Left ventricle myocardium inferior (tissue), 1 donor: Measurements from ENCODE around the gene VSIG10L2. TPM values are rescaled to one million over a fixed set of nuclear protein-coding genes. Genes with fewer than 3 reads are reported as not detected.

Source experiments
- DNase-seq: peaks from one replicate; pipeline ENCODE4 v3.0.0-alpha.2; 2020
- H3K27ac ChIP-seq: fragments of 200-600 bp; replicated peaks from 2 replicates; pipeline ENCODE4 v1.8.0; 2021
- H3K27me3 ChIP-seq: fragments of 200-600 bp; 2 replicates; pipeline ENCODE4 v1.8.0; 2021; ENCODE audit warnings: low read depth
- H3K36me3 ChIP-seq: fragments of 200-600 bp; 2 replicates; pipeline ENCODE4 v1.8.0; 2021
- H3K4me1 ChIP-seq: fragments of 200-600 bp; 2 replicates; pipeline ENCODE4 v1.8.0; 2021
- H3K4me3 ChIP-seq: fragments of 200-600 bp; 2 replicates; pipeline ENCODE4 v1.8.0; 2021; ENCODE audit warnings: mild to moderate bottlenecking, moderate library complexity
- H3K9me3 ChIP-seq: fragments of 200-600 bp; replicated peaks from 2 replicates; pipeline ENCODE4 v1.8.0; 2021
- intact Hi-C: fragments of 100-400 bp; cut with micrococcal nuclease; formaldehyde crosslinking; loops from one replicate; pipeline ENCODE4 v1.11.0; 2022
- total RNA-seq: library from RNA; stranded (reverse); fragmentation: NEBNext Ultra II Directional; extraction: Animal tissue kit (Norgen Biotek cat#: 25700); gene quantifications from one replicate; pipeline ENCODE4 v1.2.1, GENCODE V29; 2021
- TF ChIP-seq, protein P1 (sequence below): fragments of 200-600 bp; IDR thresholded peaks from 2 replicates; pipeline ENCODE4 v1.8.0; 2021; ENCODE audit warnings: antibody characterized with exemption, mild to moderate bottlenecking, borderline replicate concordance
- donor health status: DM: no; HTN: yes; CAD: no; lungs with severe emphysema.

The VSIG10L2 gene
- total RNA-seq, 1 donor from 2014 or later: 0.08 TPM

DNA sequence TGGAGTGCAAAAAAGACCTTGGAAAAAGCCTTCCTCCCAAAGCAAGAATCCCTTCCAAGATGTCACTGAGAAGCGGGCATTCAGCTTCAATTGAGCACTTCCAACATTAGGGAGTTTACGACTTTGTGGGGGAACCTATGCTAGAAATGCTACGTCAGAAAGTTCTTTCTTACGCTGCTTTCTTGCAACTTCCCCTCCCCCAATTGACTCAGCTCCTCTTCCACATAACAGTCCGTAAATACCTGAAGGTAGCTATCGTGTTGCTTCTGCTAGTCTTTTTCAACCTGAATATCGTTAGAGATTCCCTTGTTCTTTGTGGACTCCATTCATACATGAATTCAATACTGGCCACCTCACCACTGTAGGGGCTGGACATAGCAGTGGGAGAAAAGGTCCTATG, 47.0 kb downstream of the VSIG10L2 start:
- intact Hi-C loops: no loop called here
- H3K9me3 ChIP-seq: no peaks in the 10 kb centered on the region
- H3K27me3 ChIP-seq: no peaks in the 10 kb centered on the region
- H3K4me1 ChIP-seq: peaks cover 11% of the 10 kb centered on the region
- H3K27ac ChIP-seq: no peak overlapping the region
- H3K4me3 ChIP-seq: no peak overlapping the region
- H3K36me3 ChIP-seq: peaks cover 33% of the 10 kb centered on the region
- no peak for DNase-seq
- TF ChIP-seq, protein P1, sequence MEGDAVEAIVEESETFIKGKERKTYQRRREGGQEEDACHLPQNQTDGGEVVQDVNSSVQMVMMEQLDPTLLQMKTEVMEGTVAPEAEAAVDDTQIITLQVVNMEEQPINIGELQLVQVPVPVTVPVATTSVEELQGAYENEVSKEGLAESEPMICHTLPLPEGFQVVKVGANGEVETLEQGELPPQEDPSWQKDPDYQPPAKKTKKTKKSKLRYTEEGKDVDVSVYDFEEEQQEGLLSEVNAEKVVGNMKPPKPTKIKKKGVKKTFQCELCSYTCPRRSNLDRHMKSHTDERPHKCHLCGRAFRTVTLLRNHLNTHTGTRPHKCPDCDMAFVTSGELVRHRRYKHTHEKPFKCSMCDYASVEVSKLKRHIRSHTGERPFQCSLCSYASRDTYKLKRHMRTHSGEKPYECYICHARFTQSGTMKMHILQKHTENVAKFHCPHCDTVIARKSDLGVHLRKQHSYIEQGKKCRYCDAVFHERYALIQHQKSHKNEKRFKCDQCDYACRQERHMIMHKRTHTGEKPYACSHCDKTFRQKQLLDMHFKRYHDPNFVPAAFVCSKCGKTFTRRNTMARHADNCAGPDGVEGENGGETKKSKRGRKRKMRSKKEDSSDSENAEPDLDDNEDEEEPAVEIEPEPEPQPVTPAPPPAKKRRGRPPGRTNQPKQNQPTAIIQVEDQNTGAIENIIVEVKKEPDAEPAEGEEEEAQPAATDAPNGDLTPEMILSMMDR: no peak

DNA sequence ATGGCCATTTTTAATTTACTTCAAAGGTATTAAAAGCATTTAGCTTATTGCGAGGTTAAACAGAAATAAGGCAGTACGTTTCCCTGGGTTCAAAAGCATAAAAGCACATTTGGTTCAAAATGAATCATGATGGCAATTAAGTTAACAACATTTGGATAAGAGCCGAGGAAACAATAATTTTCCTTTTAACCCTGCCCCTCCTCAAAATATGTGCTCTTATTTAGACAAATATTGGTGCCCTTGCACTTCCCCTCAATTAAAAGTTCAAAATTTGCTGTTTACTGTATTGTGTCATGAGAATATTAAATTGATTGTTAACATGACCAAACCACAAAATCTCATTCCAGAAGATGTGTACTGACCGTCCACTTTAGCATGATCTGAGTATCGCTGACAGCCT, 48.7 kb downstream of the VSIG10L2 start:
- intact Hi-C loops: no loop called here

DNA sequence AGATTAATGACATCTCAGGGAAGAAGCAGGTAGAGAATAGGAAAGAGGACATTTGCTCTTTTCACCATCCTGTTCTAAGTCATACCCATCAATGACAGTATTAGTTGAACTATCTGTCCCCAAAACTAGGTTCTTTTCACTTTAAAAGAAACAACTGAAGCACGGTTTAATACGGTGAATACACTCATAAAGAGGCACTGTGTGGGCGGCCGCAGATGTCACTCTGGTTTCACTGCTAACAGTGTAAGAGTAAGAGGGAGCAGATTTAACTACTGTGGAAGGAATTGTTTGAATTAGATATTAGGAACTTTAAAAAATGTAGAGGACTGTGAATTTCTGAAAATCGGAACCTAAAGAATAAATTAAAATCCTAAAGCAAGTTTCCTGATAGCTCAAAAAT, 49.5 kb downstream of the VSIG10L2 start:
- no peaks in the 10 kb centered on the region for H3K9me3 ChIP-seq
- no peak overlapping the region for H3K4me3 ChIP-seq
- no peak overlapping the region for H3K27ac ChIP-seq
- peaks cover 7% of the 10 kb centered on the region for H3K4me1 ChIP-seq
- no peaks in the 10 kb centered on the region for H3K27me3 ChIP-seq
- intact Hi-C loops: no loop called here
- no peak for DNase-seq
- TF ChIP-seq, protein P1: no peak
- H3K36me3 ChIP-seq: peaks cover 36% of the 10 kb centered on the region

More for the DNA sequence above, 48.7 kb downstream of the VSIG10L2 start:
- peaks cover 11% of the 10 kb centered on the region for H3K4me1 ChIP-seq
- H3K27ac ChIP-seq: no peak overlapping the region
- TF ChIP-seq, protein P1: no peak
- H3K9me3 ChIP-seq: no peaks in the 10 kb centered on the region
- peaks cover 36% of the 10 kb centered on the region for H3K36me3 ChIP-seq
- no peak for DNase-seq
- H3K4me3 ChIP-seq: no peak overlapping the region
- H3K27me3 ChIP-seq: no peaks in the 10 kb centered on the region

DNA sequence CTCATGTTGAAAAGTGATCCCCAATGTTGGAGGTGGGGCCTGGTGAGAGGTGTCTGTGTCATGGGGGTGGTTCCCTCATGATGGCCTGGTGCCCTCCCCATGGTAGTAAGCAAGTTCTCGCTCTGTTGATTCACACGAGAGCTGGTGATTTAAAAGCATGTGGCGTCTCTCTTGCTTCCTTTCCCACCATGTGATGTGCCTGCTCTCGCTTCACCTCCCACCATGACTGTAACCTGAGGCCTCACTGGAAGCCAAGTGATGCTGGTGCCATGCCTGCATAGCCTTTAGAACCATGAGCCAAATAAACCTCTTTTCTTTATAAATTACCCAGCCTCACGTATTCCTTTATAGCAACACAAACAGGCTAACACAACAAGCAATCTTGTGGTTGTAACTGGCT, 52.4 kb downstream of the VSIG10L2 start:
- TF ChIP-seq, protein P1: no peak
- intact Hi-C loops: no loop called here
- no peak for DNase-seq
- Histone ChIP-seq H3K36me3 (peaks cover 36% of the 10 kb centered on the region), H3K27ac (no peak overlapping the region), H3K27me3 (no peaks in the 10 kb centered on the region), H3K9me3 (no peaks in the 10 kb centered on the region), H3K4me1 (no peaks in the 10 kb centered on the region), H3K4me3 (no peak overlapping the region)

DNA sequence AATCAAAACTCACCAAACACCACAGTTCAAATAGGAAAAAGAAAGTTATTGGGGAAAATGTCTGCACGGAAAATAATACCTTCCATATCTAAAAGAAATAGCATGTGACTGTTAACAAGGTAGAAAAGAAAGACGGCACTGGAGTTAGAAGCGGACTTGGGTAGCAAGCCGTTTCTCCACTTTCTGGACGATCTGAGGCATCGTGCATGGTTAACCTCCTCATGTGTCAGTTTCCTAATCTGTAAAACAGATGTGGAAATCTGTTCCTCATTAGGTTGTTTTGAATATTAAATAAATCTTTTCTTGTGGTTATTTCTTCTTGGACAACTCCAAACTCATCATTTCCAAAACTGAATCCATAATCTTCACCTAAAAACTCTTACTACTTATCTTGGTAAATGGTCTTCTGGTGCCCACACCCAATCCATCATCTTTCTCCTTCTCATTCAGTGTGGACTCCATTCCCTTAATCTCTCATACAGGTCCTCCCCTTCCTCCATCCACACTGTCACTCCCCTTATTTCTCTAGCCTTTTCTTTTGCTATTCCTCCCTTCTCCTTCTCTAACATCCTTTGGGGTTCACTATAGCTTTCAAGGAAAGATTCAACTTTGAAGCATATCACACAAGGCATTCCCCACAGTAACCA, 53.5 kb downstream of the VSIG10L2 start:
- H3K9me3 ChIP-seq: no peaks in the 10 kb centered on the region
- TF ChIP-seq, protein P1: no peak
- H3K4me3 ChIP-seq: no peak overlapping the region
- H3K36me3 ChIP-seq: peaks cover 27% of the 10 kb centered on the region
- no peak for DNase-seq
- H3K4me1 ChIP-seq: no peaks in the 10 kb centered on the region
- intact Hi-C loops: no loop called here
- H3K27me3 ChIP-seq: no peaks in the 10 kb centered on the region
- no peak overlapping the region for H3K27ac ChIP-seq
